NCI-H1092 (cell line): Measurements from ENCODE around the gene CSF2.

Source experiments
- DNase-seq: peaks from one replicate; lab custom pipeline; 2025; lab: John Stamatoyannopoulos, UW

CSF2 gene

GRCh38 chr5:132069994-132070393, 3.6 kb upstream of the CSF2 start:
- DNase-seq = no peak

- no peak for DNase-seq
Observed at GRCh38 chr5:132070460-132071337, 2.9 kb upstream of the CSF2 start.

- DNase-seq = no peak
Observed at GRCh38 chr5:132071338-132071707, 2.3 kb upstream of the CSF2 start.

GRCh38 chr5:132072070-132072469, 1.5 kb upstream of the CSF2 start:
- no peak for DNase-seq

- DNase-seq = no peak
Observed at GRCh38 chr5:132072528-132072927, 1.1 kb upstream of the CSF2 start.

GRCh38 chr5:132074091-132074771, 642 bp downstream of the CSF2 start:
- DNase-seq = no peak

GRCh38 chr5:132074772-132075718, 1.5 kb downstream of the CSF2 start:
- DNase-seq = no peak

- DNase-seq = no peak
Observed at GRCh38 chr5:132075719-132076077, 2.1 kb downstream of the CSF2 start.

GRCh38 chr5:132076202-132076830, 2.7 kb downstream of the CSF2 start:
- DNase-seq = no peak

- no peak for DNase-seq
Observed at GRCh38 chr5:132076983-132077382, 3.4 kb downstream of the CSF2 start.

GRCh38 chr5:132079081-132079480, 5.5 kb downstream of the CSF2 start:
- DNase-seq = no peak

GRCh38 chr5:132079619-132080018, 6.0 kb downstream of the CSF2 start:
- no peak for DNase-seq

- no peak for DNase-seq
Observed at GRCh38 chr5:132080595-132080994, 7.0 kb downstream of the CSF2 start.

GRCh38 chr5:132081458-132081857, 7.9 kb downstream of the CSF2 start:
- DNase-seq = no peak

- DNase-seq = no peak
Observed at GRCh38 chr5:132082329-132083023, 8.9 kb downstream of the CSF2 start.

- DNase-seq = no peak
Observed at GRCh38 chr5:132083071-132083678, 9.6 kb downstream of the CSF2 start.

- DNase-seq = no peak
Observed at GRCh38 chr5:132085686-132086085, 12.1 kb downstream of the CSF2 start.

GRCh38 chr5:132086277-132086794, 12.7 kb downstream of the CSF2 start:
- DNase-seq = no peak

GRCh38 chr5:132087176-132087575, 13.6 kb downstream of the CSF2 start:
- DNase-seq = no peak

GRCh38 chr5:132087661-132088060, 14.1 kb downstream of the CSF2 start:
- DNase-seq = no peak

GRCh38 chr5:132089363-132089762, 15.8 kb downstream of the CSF2 start:
- no peak for DNase-seq
